ENCODE results near the gene TFEB.

TFEB gene

DNA sequence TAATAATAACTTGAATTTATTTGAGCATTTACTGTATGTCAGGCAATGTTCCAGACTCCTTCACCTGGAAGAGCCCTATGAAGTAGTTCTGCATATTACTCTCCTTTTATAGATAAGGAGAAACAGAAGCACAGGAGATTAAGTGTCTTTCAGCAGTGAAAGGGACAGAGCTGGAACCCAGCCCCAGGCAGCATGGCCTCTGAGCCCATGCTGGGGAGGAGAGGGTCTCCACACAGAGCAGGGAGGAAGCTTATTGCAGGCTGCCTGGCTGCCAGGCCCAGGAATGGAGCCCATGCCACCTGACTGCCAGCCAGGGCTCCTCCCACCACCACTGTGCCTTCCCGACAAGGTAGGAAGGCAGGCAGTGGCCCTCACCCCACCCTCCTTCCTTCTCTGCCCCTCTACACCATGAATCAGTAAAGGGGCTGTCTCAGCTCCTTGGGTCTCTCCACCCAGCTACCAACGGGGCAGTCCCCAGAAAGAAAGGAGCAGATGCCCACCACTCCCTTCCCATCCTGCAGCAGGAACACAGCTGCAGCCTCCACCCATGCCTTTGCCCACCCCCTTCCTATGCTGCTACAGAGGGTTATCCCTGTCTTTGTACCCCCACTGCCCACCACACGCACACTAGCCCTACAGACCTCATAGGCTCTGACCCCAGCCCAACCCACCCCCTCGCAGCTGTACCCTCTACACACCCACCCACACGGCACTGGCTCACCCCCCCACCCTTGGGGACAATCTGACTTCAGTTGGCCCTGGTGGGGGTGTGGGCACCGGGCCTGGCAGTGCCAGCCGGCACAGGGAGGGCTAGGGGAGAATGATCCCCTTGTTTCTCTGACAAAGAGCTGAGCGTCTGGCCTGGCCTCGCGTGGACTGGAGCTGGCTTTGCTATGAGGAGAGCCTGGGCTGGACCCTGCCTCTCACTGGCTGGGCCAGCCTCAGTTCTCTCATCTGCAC is 41.8 kb downstream of the TFEB start:
- Mint-ChIP-seq H3K36me3 (ENCODE audit: low read depth) (no peaks in the 10 kb centered on the region), H3K4me3 (no peak overlapping the region), H3K27ac (no peak overlapping the region), H3K27me3 (ENCODE audit: low read depth) (no peaks in the 10 kb centered on the region), H3K4me1 (ENCODE audit: low read depth) (no peaks in the 10 kb centered on the region), H3K9me3 (no peaks in the 10 kb centered on the region)
- DNase-seq (ENCODE audit: low spot score): no peak

DNA sequence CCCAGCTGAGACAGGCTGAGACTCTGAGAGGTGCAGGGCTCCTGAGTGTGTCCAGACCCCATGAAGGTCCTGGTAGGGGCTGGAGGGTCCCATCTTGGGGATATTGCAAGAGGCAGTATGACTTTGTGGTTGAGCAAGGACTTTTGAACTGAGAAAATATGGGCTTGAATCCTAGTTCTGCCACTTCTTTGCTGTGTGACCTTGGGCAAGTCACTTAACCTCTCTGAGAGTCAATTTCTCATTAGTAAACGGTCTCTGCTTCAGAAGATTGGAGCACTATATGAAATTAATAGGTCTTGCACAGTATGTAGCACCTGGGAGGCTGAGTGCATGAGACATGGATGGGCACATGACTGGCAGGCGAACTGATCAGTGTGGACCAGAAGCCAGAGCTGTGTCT is 42.7 kb downstream of the TFEB start:
- H3K27me3 Mint-ChIP-seq (ENCODE audit: low read depth): no peaks in the 10 kb centered on the region
- no peak overlapping the region for H3K27ac Mint-ChIP-seq
- no peak overlapping the region for H3K4me3 Mint-ChIP-seq
- H3K9me3 Mint-ChIP-seq: no peaks in the 10 kb centered on the region
- no peak for DNase-seq (ENCODE audit: low spot score)
- no peaks in the 10 kb centered on the region for H3K36me3 Mint-ChIP-seq (ENCODE audit: low read depth)
- H3K4me1 Mint-ChIP-seq (ENCODE audit: low read depth): no peaks in the 10 kb centered on the region

DNA sequence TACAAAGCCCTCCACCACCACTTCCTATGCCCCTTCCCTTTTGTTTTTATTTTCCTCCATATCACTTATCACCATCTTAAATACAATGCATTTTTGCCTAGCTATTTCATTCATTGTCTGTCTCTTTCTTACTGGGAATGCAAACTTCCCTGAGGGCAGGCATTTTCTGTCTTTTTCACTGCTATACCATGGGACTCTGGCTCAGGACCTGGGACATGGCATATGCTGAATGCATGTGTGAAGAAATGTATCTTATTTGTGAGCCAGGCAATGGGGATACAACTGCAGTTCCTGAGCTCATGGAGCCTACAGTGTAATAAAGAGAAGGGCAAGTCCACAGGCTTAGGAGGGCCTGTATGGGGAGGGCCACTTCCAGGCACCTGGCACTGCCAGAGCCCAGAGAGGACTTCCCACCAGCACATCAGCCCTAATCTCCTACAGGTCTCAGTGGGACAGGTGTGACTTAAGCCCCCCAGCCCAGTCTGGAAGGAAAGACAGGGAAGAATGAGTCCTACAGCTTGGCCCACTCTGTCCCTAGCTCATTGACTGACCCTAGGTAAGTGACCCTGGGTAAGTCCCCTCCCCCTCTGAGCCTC is 43.2 kb downstream of the TFEB start:
- Mint-ChIP-seq H3K27me3 (ENCODE audit: low read depth) (no peaks in the 10 kb centered on the region), H3K27ac (no peak overlapping the region), H3K9me3 (no peaks in the 10 kb centered on the region), H3K36me3 (ENCODE audit: low read depth) (no peaks in the 10 kb centered on the region), H3K4me1 (ENCODE audit: low read depth) (no peaks in the 10 kb centered on the region), H3K4me3 (no peak overlapping the region)
- no peak for DNase-seq (ENCODE audit: low spot score)

DNA sequence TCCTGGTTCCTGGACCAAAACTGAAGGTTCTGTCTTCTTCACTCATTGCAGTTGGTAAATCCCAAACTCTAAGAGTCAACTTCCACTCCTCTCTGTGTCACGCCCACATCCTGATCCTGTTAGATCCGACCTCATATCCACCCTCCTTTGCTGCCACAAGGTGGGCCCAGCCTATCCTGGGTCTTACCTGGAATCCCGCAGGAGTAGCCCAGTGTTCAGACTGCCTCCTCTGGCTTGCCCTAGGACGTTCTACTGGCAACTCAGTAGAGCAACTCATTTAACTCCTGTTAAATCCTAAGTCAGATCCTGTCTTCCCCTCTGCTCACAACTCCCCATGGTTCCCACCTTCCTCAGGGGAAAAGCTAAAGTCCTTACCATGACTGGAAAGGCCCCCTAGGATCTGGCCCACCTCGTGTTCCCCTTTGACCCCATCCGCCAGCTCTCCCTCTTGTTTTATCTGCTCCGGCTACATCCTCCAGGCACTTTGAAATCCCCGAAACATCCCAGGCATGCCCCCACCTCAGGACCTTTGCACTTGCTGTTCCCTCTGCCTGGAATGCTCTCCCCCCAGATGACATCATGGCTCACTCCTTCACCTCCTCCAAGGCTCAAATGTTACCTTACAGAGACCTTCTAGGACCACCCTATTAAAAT is 43.9 kb downstream of the TFEB start:
- Mint-ChIP-seq H3K9me3 (no peaks in the 10 kb centered on the region), H3K27ac (no peak overlapping the region), H3K4me1 (ENCODE audit: low read depth) (no peaks in the 10 kb centered on the region), H3K4me3 (no peak overlapping the region), H3K27me3 (ENCODE audit: low read depth) (no peaks in the 10 kb centered on the region), H3K36me3 (ENCODE audit: low read depth) (no peaks in the 10 kb centered on the region)
- DNase-seq (ENCODE audit: low spot score): no peak

DNA sequence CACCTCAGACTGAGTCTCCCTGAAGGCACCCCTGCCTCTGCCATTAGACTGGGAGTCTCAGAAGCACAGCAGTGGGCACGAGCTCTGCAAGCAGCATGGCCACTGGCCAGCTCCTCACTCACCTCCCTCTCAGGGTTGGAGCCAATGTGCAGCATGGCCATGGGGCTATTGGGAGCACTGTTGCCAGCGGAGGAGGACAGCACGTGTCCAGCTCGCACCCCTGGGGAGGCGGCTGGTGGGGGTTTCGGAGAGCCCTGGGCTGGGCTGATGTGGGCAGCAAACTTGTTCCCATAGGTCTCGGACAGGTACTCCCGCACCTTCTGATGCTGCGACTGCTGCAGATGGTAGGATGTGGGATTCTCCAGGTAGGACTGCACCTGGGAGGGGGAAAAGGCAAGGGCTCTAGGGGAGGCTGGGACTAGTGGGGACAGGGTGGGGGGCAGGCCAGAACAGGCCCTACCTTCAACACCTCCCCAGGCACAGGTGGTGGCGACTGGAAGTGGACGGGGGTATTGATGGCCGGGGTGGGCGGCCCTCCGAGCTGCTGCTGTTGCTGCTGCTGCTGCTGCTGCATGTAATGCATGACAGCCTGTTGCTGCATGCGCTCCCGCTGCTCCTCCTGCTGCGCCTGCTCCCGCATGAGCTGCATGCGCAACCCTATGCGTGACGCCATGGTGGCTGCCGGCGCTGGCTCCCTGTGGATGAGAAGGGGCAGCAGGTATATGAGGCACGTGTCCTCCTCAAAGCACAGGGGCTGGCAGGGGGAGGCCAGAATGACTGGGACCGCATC is 44.7 kb downstream of the TFEB start:
- Mint-ChIP-seq H3K4me1 (ENCODE audit: low read depth) (no peaks in the 10 kb centered on the region), H3K27me3 (ENCODE audit: low read depth) (no peaks in the 10 kb centered on the region), H3K27ac (no peak overlapping the region), H3K4me3 (no peak overlapping the region), H3K36me3 (ENCODE audit: low read depth) (no peaks in the 10 kb centered on the region), H3K9me3 (no peaks in the 10 kb centered on the region)
- no peak for DNase-seq (ENCODE audit: low spot score)

DNA sequence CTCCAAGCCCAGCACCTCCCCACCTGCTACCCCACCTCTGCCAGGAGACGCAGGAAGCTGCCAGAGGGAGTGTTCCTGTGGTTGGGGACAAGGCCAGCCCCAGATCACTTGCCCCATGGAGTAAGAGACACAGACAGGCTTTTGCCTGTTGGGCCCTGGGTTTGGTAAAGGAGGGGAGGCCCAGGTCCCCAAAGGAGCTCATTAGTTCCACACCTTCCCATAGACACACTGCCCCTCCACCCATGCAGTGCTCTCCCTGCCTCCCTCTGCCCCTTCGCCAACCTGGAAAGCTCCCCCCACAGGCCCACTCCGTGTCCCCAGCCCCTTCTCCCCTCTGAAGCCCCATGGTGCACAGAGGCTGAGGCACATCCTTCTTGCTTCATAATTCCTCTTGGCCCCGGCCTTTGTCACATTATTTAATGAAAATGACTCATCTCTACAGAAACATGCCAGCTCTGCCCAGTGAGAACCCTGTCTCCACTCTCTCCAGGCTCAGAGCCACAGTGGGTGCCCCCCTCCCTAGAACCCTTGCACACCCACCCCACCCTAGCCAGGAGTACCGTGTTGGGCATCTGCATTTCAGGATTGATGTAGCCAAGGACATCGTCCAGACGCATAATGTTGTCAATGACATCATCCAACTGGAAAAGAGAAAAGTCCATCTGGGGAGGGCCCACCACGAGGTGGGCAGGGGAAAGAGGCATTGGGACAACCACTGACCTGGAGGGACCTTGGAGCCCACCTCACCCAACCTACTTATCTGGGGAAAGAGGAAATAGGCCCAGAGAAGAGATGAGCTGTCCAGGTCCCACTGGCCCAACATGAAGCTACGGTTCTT is 46.0 kb downstream of the TFEB start:
- no peak overlapping the region for H3K27ac Mint-ChIP-seq
- no peaks in the 10 kb centered on the region for H3K4me1 Mint-ChIP-seq (ENCODE audit: low read depth)
- no peak for DNase-seq (ENCODE audit: low spot score)
- no peaks in the 10 kb centered on the region for H3K27me3 Mint-ChIP-seq (ENCODE audit: low read depth)
- H3K9me3 Mint-ChIP-seq: no peaks in the 10 kb centered on the region
- H3K36me3 Mint-ChIP-seq (ENCODE audit: low read depth): no peaks in the 10 kb centered on the region
- no peak overlapping the region for H3K4me3 Mint-ChIP-seq

DNA sequence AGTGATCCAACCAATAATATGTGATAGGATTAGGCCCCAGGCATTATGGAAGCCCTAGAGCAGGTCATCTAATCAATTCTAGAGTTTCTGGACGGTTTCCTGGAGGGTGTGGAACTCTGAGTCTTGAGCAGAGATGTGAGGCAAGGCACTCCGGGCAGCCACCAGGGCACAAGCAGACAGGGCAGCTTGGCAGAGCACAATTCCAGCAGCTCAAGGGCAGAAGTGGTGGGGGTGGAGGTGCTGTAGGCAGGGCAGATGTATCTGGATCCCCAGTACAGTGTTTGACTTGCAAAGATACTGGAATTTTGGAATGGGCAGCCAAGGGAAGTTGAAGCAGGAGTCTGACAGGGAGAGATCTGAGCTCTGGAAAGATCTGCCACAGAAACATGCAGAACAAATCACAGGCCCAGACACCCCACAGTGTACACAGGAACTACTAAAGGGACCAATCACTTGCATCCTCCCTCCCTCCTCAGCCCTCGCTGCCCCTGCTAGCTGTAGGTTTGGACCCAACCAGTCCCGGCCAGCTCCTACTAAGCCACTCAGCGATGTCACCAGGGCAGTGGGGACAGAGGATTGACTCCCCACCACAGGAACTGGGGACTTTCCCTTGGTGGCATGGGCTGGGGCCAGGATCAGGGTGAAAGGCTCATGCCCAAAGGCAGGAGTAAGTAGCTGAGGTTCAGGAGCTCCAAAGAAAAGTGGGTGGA is 47.0 kb downstream of the TFEB start:
- Mint-ChIP-seq H3K4me1 (ENCODE audit: low read depth) (peaks cover 3% of the 10 kb centered on the region), H3K27ac (no peak overlapping the region), H3K36me3 (ENCODE audit: low read depth) (no peaks in the 10 kb centered on the region), H3K9me3 (no peaks in the 10 kb centered on the region), H3K27me3 (ENCODE audit: low read depth) (no peaks in the 10 kb centered on the region), H3K4me3 (no peak overlapping the region)
- DNase-seq (ENCODE audit: low spot score): no peak

DNA sequence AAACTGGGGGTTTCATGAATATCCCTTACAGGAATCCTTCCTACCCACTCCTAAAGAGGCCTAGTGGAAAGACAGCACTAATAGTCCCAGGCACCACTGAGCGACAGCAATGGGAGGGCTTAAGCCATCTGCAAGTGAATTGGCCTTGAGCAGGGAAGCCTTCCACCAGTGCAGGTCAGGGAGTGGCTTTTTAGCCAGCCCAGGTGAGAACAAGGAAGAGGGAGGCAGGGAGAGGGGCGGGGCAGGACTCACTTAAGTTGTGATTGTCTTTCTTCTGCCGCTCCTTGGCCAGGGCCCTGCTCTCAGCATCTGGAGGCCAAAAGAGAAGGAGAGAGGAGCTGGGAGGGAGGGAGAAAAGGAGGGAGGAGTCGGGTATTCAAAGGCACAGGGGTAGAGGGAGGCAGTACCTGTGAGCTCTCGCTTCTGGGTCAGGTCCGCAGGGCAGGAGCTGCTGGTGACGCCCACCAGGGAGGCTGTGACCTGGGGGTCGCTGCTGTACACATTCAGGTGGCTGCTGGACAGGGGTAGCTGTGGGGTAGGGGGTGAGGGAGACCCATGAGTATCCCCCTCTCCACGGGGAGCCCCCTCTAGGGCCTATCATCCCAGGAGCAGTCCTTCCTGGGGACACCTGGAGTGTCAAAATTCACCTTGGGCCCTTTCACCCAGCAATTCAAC is 47.8 kb downstream of the TFEB start:
- no peak overlapping the region for H3K4me3 Mint-ChIP-seq
- H3K27me3 Mint-ChIP-seq (ENCODE audit: low read depth): no peaks in the 10 kb centered on the region
- DNase-seq (ENCODE audit: low spot score): no peak
- H3K27ac Mint-ChIP-seq: no peak overlapping the region
- H3K4me1 Mint-ChIP-seq (ENCODE audit: low read depth): peaks cover 3% of the 10 kb centered on the region
- no peaks in the 10 kb centered on the region for H3K9me3 Mint-ChIP-seq
- H3K36me3 Mint-ChIP-seq (ENCODE audit: low read depth): no peaks in the 10 kb centered on the region

DNA sequence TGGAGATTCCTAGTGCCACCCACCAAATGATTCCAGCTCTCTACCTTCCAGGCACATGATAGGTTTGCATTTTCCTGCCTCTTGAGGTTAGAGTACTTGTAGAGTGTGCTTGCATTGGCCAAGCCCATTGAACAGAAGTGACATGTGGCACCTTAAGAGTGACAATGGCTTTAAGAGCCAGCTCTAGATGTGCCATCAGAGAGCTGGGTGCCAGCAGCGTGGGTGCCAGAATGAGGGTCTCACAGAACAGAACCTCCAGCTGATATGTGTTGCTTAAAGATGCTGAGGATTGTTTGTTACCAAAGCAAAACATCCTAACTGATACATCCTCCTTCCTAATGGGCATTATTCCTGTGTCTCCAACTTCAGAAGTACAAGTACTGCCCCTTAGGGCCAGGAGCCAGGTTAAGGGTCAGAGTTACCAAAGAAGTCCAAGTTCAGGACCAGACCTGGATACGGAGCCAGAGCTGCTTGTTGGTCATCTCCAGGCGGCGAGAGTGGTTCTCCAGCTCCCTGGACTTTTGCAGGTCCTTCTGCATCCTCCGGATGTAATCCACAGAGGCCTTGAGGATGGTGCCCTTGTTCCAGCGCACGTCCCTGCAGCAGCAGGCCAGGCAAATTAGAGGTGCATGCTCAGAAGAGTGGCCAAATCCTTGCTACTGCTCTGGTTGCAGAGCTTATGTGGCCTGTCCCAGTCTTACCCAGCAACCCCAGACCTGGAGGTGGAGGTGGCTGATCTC is 49.6 kb downstream of the TFEB start:
- Mint-ChIP-seq H3K4me3 (no peak overlapping the region), H3K9me3 (no peaks in the 10 kb centered on the region), H3K36me3 (ENCODE audit: low read depth) (no peaks in the 10 kb centered on the region), H3K27me3 (ENCODE audit: low read depth) (peaks cover 1% of the 10 kb centered on the region), H3K4me1 (ENCODE audit: low read depth) (peaks cover 3% of the 10 kb centered on the region), H3K27ac (no peak overlapping the region)
- no peak for DNase-seq (ENCODE audit: low spot score)

DNA sequence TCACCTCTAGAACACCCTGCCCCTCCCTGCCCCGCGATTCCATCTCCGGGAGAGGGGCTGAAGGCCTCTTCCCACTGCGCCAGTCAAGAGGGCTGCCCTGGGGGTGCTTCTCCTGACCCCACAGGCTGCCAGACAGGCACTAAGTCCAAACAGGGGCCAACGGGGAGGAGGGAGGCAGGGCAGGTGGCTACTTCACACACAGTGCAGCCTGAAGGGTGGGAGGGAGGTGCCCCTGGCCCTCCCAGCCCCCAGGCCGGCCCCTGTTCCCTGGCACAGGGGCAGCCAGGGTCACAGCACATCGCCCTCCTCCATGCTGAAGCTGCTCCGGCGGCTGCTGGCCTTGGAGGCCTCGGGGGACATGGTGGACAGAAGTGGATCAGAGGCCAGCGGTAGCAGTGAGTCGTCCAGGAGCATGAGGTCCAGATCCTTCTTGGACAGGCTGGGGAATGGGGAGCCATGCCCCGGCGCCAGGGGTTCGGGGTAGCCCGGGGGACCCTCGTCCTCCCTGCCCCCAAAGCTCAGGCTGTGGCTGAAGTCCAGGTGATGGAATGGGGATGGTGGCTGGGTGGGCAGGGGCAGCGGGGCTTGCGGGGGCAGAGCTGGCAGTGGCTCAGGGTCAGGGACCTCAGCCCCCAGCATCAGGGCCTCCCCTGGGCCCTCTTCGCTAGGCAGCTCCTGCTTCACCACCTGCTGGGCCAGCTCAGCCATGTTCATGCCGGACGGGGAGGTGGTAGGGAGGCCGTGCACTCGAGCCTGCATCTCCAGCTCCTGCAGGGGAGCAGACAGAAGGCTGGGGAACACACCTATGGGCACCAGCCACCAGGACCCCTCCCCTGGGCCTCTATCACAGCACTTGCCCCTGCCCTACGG is 50.9 kb downstream of the TFEB start:
- no peak for DNase-seq (ENCODE audit: low spot score)
- Mint-ChIP-seq H3K4me1 (ENCODE audit: low read depth) (peaks cover 3% of the 10 kb centered on the region), H3K9me3 (no peaks in the 10 kb centered on the region), H3K27ac (no peak overlapping the region), H3K4me3 (no peak overlapping the region), H3K36me3 (ENCODE audit: low read depth) (no peaks in the 10 kb centered on the region), H3K27me3 (ENCODE audit: low read depth) (peaks cover 2% of the 10 kb centered on the region)

All from T-helper 2 cell treated with Interferon-gamma antibody and Interleukin-4, amounts not matched to agents 5 μg/mL and 100 μg/mL, for 36 hours (primary cell).